IMR-90 (cell line): ENCODE measurements around the gene EFNB2.

Experiments
- BHLHE40 ChIP-seq: fragments of 150-350 bp; IDR thresholded peaks from 2 replicates; pipeline ENCODE4 v1.6.1; 2016; ENCODE audit warnings: mild to moderate bottlenecking, low read depth, low read length
- CEBPB ChIP-seq: IDR thresholded peaks from 2 replicates; pipeline ENCODE4 v1.6.1; 2012; ENCODE audit warnings: low read depth, low read length, improper control_type of control experiment
- CTCF ChIP-seq: conservative IDR thresholded peaks from 2 replicates; pipeline ENCODE4 v1.5.1; 2012; ENCODE audit warnings: mild to moderate bottlenecking, low read depth, low read length, improper control_type of control experiment
- POLR2A ChIP-seq: IDR thresholded peaks from 2 replicates; pipeline ENCODE4 v1.6.1; 2012; ENCODE audit warnings: mild to moderate bottlenecking, low read depth, low read length
- RAD21 ChIP-seq: IDR thresholded peaks from 2 replicates; pipeline ENCODE4 v1.6.1; 2012; ENCODE audit warnings: low read length, improper control_type of control experiment
- RCOR1 ChIP-seq: IDR thresholded peaks from 2 replicates; pipeline ENCODE4 v1.6.1; 2012; ENCODE audit warnings: mild to moderate bottlenecking, low read length, improper control_type of control experiment; ENCODE audit not compliant: insufficient replicate concordance
- USF2 ChIP-seq: fragments of 150-350 bp; IDR thresholded peaks from 2 replicates; pipeline ENCODE4 v1.6.1; 2017; ENCODE audit warnings: mild to moderate bottlenecking, antibody characterized with exemption, low read length, low read depth

- TF ChIP-seq CEBPB (no peak), USF2 (no peak), POLR2A (no peak), CTCF (no peak), RCOR1 (no peak), BHLHE40 (no peak), RAD21 (no peak)
These were observed 35.6 kb downstream of the EFNB2 start for GRCh38 chr13:106499896-106500295.
